Measurements from ENCODE around the gene TOM1L1. TPM values are rescaled to one million over a fixed set of nuclear protein-coding genes. Genes with fewer than 3 reads are reported as not detected.

The TOM1L1 gene
- total RNA-seq, 6 experiments from 2014 or later = 15.4 to 26.0 (median 21.7) TPM

DNA sequence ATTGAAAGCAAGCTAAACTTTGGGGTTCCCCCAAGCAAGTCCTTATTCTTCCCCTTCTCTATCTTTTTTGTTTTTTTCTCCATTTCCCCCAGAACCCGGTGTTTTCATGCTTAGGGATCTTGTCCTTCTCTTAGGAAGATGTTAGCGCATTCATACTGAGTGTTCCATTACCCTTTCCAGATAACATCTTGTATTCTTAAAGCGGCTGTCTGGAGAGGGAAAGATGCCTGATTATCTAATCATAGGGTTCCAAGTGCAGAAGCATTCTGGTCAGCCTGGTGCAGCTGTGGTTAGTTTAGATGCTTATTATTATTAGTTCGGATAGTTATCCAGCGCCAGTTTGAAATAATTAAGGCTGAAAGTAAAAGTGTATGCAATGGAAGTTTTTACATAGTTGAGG lies 2.0 kb downstream of the TOM1L1 start:
- DNase-seq = no peak
- Mint-ChIP-seq H3K36me3 (ENCODE audit: low read depth) (peaks cover 6% of the 10 kb centered on the region), H3K27ac (peak overlapping the region; percentile 34; the same call in 1 of the 2 replicates), H3K4me3 (peak overlapping the region; percentile 51; the same call in 1 of the 2 replicates), H3K27me3 (ENCODE audit: insufficient read depth) (peaks cover 4% of the 10 kb centered on the region), H3K4me1 (ENCODE audit: low read depth) (0 out of 2 replicates have a peak, but pooled peaks cover 7% of the 10 kb centered on the region), H3K9me3 (no peaks in the 10 kb centered on the region)
- TF ChIP-seq, protein P1, sequence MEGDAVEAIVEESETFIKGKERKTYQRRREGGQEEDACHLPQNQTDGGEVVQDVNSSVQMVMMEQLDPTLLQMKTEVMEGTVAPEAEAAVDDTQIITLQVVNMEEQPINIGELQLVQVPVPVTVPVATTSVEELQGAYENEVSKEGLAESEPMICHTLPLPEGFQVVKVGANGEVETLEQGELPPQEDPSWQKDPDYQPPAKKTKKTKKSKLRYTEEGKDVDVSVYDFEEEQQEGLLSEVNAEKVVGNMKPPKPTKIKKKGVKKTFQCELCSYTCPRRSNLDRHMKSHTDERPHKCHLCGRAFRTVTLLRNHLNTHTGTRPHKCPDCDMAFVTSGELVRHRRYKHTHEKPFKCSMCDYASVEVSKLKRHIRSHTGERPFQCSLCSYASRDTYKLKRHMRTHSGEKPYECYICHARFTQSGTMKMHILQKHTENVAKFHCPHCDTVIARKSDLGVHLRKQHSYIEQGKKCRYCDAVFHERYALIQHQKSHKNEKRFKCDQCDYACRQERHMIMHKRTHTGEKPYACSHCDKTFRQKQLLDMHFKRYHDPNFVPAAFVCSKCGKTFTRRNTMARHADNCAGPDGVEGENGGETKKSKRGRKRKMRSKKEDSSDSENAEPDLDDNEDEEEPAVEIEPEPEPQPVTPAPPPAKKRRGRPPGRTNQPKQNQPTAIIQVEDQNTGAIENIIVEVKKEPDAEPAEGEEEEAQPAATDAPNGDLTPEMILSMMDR (IDR thresholded peaks at IDR 0.05) = no peak

- no peak overlapping the region for H3K27ac Mint-ChIP-seq
- no peak for DNase-seq
Observed at GRCh38 chr17:54903375-54903774, 2.7 kb downstream of the TOM1L1 start.

GRCh38 chr17:54906683-54907082 lies 6.0 kb downstream of the TOM1L1 start:
- no peak for DNase-seq
- H3K4me1 Mint-ChIP-seq (ENCODE audit: low read depth) = no peaks in the 10 kb centered on the region
- H3K4me3 Mint-ChIP-seq = no peak overlapping the region
- no peak overlapping the region for H3K27ac Mint-ChIP-seq
- H3K36me3 Mint-ChIP-seq (ENCODE audit: low read depth) = peaks cover 16% of the 10 kb centered on the region
- TF ChIP-seq, protein P1 (IDR thresholded peaks at IDR 0.05) = no peak
- H3K9me3 Mint-ChIP-seq = no peaks in the 10 kb centered on the region
- no peaks in the 10 kb centered on the region for H3K27me3 Mint-ChIP-seq (ENCODE audit: insufficient read depth)

More at GRCh38 chr17:54903375-54903774, 2.7 kb downstream of the TOM1L1 start:
- Mint-ChIP-seq H3K36me3 (ENCODE audit: low read depth) (peaks cover 14% of the 10 kb centered on the region), H3K4me1 (ENCODE audit: low read depth) (0 out of 2 replicates have a peak, but pooled peaks cover 7% of the 10 kb centered on the region), H3K27me3 (ENCODE audit: insufficient read depth) (peaks cover 4% of the 10 kb centered on the region), H3K9me3 (no peaks in the 10 kb centered on the region), H3K4me3 (no peak overlapping the region; the same call in 1 of the 2 replicates)
- TF ChIP-seq, protein P1 (IDR thresholded peaks at IDR 0.05) = no peak

DNA sequence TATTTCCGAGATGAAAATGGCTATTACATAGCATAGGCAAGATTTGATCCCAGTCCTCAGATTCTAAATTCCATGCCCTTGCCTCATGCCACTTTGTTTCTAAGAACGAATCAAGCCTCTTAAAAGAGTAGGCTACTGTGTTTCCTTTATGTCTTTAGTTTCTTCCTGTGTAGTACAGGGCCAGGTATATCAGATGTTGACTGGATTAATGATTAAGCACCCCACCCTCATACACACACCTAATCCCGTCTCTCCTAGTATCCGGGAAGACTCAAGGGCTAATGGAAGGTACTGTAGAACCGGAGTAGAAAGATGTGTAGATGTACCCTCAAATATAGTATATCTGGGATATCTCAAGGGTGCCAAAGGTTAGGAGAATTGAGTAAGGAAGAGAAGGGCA lies 6.7 kb downstream of the TOM1L1 start:
- H3K4me1 Mint-ChIP-seq (ENCODE audit: low read depth) = no peaks in the 10 kb centered on the region
- H3K36me3 Mint-ChIP-seq (ENCODE audit: low read depth) = peaks cover 16% of the 10 kb centered on the region

GRCh38 chr17:54909766-54910165 lies 9.1 kb downstream of the TOM1L1 start:
- no peaks in the 10 kb centered on the region for H3K27me3 Mint-ChIP-seq (ENCODE audit: insufficient read depth)
- no peaks in the 10 kb centered on the region for H3K4me1 Mint-ChIP-seq (ENCODE audit: low read depth)
- no peak for DNase-seq
- H3K27ac Mint-ChIP-seq = no peak overlapping the region
- TF ChIP-seq, protein P1 (IDR thresholded peaks at IDR 0.05) = no peak
- no peaks in the 10 kb centered on the region for H3K9me3 Mint-ChIP-seq
- H3K36me3 Mint-ChIP-seq (ENCODE audit: low read depth) = peaks cover 31% of the 10 kb centered on the region
- no peak overlapping the region for H3K4me3 Mint-ChIP-seq

More for the DNA sequence above, 6.7 kb downstream of the TOM1L1 start:
- no peak overlapping the region for H3K27ac Mint-ChIP-seq
- no peak for DNase-seq
- H3K9me3 Mint-ChIP-seq = no peaks in the 10 kb centered on the region
- no peaks in the 10 kb centered on the region for H3K27me3 Mint-ChIP-seq (ENCODE audit: insufficient read depth)
- TF ChIP-seq, protein P1 (IDR thresholded peaks at IDR 0.05) = no peak
- no peak overlapping the region for H3K4me3 Mint-ChIP-seq
